HG02885 (cell line): ENCODE data around the gene DLEU7.

ENCODE experiments used
- ATAC-seq: cut with Tn5 transposase; IDR thresholded peaks from one replicate; pipeline ENCODE4 v1.9.1; 2021; ENCODE audit warnings: mild to moderate bottlenecking; ENCODE audit not compliant: unreplicated experiment, poor library complexity

Gene DLEU7

DNA sequence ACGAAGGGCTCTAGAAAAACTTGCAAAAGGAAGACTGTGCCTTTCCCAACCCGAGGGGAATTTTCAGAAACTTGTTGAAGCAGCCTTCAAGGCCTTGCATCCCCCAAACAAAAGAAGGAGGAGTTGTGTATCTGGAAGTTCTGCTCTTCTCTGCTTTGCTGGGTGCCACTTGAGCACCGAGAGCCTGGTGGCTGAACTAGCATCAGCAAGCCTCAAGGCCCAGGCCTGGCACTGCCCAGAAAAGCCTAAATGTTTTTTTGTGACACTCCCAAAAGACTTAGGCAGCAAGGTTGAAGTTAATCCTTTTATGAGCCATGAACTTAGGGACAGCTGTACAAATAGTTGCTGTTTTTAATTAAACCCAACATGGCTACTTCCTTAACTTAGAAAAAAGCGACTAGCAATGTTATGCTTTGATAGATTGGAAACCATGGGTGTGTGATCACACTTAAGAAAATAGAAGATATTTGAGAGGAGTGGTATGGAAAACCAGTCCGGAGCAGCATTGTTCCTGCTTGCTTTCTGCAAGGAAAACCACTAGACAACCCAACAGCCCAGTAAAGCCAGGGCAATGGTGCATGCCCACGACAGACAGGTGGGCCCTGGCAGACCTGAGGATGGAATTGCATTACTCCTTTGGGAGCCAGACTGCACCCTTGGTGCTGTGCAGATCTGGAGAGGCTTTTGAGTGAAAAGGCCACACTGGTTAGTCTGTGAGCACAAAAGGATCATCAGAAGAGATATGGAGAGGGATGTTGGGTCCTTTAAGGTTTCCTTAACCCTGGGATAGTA lies 788 bp upstream of the DLEU7 start:
- ATAC-seq, result no peak

DNA sequence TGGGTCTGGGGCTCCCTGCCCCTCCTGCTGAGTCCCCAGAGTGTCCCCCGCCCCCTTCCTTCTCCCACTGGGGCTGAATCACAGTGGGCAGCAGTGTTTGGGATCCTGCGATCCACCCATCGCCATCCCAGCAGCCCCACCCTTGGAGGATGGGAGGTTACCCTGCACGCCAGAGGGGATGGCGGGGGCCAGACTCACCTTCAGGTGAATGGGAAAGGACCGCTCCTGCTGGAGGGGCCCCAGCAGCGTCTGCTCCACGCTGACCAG lies 569 bp downstream of the DLEU7 start:
- no peak for ATAC-seq

DNA sequence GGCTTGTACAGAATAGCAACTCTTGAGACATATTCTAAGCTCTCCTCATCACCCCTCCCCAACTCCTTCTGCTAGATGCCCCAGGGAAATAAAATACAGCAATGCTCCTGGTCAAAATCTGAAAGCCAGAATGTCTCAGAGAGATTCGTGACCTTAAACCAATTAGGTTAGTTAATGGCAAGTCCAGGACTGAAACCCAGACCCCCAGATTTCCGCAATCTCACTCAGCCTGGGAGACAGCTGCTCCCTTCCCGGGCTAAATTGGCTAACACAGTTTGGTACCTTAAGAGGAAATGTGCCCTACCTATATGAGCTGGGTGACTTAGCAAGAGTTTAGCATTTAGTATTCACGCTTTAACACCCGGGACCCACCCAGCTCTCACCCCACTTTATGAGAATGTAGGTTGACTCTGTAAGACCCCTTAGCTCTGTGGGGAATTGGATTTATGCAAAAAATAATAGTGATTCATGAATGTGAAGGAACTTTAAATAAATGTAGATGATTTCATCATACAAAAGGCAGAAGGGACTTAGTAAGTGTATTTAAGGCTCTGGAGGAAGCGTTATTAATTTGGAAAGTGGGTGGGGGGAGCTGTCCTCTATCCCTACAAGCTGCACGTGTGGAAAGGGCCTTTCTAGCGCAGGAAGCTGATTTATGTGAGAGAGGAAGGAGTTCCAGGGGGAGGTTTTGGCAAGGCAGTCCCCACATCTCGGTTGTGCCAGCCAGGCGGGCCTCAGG lies 1.1 kb downstream of the DLEU7 start:
- ATAC-seq, result no peak

DNA sequence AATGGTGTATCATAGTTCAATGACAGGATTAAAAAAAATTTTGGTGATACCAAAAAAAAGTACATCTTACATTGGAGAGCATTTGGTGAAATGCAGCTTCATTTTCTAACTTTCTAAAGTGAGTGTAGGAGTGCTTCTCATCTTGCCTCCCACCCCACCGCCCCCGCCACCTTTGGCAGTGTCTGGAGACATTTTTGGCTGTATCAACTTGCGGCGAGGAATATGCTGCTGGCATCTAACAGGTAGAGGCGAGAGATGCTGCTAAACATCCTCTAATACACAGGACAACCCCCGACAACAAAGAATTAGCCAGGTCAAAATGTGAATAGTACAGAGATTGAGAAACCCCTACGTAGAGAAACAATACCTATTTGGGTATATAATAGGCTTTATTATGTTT lies 1.7 kb downstream of the DLEU7 start:
- ATAC-seq, result no peak

DNA sequence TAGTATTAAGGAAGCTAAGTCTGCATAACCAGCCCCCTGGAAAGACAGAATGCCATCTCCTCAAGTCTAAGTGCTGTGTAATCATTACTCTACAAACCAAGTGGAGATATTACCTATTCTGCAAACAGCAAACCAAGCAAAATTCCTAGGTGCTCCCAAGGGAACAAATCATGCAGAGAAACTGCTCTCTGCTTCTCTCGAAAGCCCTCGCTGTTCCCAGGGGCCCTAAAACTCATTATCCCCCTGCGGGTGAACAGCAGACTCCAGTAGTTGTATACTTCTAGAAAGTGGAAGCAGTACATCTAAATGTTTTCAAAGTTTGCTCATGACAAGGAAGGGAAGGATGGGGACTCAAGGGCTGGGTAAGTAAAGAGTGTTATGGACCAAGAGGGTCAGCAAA lies 3.2 kb downstream of the DLEU7 start:
- ATAC-seq, result no peak

DNA sequence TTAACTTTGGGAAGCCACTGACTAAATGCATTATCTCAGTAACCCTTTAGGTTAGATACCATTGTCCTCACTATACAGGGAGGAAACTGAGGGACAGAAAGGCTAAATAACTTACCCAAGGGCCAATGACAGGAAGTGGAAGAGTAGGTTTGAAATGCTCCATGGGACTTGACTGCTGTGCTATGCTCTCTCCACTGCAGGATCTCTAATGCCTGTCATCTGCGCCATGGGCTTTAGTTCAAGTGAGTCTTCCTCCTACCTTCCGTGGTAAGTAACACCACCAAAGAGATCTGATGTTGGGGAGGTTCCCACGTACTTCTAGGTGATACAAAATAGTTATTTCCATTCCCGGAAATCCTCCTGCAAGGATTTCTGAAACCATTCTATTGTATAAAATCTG lies 3.7 kb downstream of the DLEU7 start:
- no peak for ATAC-seq

DNA sequence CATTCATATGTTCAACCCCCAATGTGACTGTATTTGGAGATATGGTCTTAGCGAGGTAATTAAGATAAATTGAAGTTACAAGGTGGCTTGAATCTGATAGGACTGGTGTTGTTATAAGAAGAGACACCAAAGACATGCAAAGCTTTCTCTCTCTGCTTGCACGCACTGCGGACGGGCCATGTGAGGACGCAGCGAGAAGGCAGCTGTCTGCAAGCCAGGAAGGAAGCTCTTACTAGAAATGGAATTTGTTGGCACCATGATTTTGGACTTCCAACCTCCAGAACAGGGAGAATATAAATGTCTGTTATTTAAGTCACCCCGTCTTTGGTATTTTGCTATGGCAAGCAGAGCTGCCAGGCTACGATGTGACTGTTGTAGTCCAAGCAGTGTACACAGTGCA lies 4.8 kb downstream of the DLEU7 start:
- no peak for ATAC-seq

DNA sequence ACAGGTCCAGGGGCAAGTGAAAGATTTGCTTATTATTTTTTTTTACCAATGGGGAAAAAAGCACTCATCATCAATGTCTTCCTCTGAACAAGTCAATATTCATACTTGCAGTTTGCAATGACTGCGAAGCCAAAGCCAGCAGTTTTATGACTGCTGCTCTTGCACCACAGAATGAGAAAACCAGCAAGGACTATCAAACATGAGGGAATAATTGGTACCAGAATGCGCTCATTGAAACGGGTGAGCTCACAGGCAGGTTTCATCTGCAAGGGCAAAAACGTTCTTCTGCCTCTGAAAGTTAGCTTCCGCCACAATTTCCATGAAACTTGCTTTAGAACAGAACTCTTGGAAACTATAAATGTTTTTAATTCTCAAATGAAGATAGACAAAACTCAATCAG lies 5.5 kb downstream of the DLEU7 start:
- no peak for ATAC-seq

DNA sequence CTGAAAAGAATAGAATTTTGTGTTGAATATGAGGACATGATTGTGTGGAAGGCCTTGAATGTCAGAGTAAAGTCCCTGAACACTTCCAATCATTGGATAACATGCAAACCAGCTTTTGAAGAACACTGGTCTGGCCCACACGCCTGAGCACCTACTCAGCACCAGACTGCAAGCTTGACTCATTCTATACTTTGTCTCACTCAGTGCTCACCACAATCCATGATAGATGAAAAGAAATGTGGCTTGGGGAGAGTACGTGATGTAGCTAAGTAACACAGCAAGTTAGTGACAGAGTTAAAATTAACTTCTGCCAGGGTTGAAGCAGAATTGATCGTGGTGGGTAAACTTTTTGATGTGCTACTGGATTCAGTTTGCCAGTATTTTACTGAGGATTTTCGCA lies 12.0 kb downstream of the DLEU7 start:
- ATAC-seq, result no peak

DNA sequence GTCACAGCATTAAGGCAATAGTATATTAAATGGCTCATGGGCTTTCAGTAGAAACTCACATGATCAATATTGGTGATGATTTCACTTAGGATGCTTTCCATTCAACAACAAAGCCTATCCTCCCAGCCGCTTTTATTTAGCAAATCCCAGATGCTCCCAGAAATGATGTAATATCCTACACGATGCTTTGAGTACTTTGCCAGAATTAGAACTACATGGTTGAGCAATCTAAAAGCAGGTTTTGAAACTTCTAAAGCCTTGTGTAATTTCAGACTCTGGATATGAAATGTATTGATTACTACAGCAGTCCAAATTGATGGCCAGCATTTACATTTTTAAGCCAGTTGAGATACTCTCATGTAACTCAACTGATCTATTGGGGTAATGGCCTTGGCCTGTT lies 13.6 kb downstream of the DLEU7 start:
- ATAC-seq, result no peak

DNA sequence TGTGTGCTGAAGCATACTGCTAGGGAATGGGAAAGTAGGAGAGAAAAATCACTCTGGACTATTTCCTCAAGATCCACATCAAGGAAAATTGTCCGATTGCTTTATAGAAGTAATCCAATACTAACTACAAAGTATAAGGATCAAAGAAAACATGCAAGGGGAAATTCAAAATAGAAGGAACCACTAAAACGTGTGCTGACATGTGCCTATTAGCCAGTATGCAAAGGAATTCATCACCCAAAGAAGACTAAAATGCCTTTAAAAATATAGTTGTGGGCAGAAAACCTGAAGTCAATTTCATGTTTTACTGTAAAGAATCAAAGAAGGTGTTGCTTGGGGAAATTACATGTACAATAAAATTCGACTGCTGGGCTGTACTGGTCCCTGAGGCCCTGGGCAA lies 14.3 kb downstream of the DLEU7 start:
- no peak for ATAC-seq

DNA sequence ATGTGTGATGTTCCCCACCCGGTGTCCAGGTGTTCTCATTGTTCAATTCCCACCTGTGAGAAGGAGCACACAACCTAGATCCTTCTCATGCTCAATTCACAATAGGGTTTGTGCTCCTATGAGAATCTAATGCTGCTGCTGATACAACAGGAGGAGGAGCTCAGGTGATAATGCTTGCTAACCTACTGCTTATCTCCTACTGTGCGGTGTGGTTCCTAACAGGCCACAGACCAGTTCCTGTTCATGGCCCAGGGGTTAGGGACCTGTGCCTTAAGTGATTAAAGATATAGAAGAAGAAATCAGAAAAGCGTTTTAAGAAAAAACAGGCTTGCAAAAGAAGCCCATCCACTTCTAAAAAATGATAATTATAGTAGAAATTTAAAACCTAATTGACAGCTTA lies 17.5 kb downstream of the DLEU7 start:
- ATAC-seq, result no peak

DNA sequence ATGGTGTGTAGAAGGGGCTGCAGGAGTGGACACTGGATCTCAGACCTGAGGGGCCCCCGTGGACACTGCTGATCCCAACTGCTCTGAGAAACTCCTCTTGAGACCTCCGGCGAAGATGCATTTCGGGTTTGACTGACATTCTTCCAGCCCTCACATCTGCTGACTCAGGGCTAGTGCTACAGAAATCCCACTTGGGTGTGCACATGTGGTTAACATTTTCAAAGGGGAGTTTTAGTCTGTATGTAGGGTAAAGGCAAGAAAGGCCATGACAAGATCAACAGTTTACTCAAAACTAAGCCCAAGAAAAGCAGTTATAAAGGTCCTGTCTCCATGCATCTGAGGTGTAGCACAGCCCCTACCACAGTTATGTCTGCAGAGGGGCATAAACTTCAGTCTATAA lies 31.2 kb downstream of the DLEU7 start:
- no peak for ATAC-seq

DNA sequence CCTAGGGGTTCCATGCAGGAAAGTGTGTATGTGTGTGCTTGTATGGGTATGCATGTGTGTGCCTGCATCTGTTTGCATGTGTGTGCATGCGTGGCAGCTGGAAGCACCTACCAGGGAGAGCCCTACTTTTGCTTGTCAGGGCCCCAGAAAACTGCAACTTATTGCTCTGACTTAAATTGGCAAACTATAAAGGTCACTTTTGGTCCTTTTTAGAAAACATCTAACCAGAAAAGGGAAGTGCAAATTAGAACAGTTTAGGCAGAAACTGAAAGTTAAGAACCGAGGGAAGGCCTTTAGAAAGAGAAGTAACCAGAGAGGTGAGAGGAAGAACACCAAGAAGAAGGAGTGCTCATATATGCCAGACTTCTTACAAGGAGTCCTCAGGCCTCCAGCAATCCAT lies 32.5 kb downstream of the DLEU7 start:
- peak; percentile 97 for ATAC-seq

DNA sequence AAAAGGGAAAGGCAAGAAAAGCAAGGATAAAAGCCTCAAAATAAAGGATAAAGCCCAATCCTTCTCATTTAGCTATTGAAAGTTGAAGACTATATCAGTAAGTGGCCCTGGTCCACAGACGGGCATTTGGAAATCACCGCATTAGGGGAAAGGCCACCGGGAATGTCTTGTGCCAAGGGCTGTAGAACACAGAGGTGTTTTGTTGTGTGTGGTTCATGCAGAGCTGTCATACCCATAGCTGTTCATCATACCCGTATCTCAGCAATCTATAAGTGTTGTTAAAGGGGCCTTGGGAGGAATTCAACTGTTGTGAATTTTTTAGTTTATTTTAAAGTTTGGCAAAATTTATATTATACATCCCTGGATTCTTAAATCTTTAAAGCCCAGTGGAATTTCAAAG lies 33.0 kb downstream of the DLEU7 start:
- ATAC-seq, result no peak

DNA sequence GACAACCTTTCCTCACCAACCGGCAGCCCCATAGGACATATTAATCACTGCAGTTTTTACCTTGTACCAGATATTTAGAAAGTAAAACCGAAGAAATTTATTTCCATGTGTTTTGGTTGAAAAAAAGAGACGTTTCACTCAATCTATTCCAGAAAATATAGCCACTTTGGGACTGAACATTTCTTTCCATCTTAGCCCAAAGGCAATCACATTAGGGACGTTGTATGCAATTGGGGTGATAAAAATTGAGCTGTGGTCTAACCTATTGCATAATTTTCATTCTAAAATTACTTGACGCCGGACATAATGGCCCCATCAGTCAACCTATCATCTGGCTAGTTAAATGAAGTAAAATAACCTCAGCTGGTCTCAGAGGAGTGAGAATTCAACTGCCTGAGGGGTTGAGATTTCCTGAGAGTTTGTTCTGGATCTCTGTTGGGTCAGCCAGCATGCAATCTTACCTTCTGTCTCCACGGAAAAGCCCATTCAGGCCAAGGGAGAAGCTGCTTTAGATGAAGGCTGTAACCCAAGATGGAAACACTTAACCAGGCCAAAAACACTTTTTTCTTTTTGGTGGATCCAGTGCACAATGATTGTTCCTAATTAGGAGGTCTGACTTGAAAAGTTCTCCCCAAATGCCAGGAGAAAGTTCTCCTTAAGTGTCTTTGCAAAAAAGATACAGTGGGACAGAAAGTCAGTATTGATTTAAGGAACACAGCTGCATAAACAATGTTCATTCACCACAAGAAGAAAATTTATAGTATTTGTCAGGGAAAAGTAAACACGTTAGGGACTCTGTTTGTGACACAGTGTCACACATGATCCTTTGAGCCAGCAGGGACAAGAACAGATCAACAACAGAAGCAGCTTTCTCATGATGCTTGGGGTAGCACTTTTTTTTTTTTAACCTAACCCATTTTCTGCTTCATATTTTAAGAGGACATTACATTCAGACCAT lies 34.1 kb downstream of the DLEU7 start:
- no peak for ATAC-seq

DNA sequence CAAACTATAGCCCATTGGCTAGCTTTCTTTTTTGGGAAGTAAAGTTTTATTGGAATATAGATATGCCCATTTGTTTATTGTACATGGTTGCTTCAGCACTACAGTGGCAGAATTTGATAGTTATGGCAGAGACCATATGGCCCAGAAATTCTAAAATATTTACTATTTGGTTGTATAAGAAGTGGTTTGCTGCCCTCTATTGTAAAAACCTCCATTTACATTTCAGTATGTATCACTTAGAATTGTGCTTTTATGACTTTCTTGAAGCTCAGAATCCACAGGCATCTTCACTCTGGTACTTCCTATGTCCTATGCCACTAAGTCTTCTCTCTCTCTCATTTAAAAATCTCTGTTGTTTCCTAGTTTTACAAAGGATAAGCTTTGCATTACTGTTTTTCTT lies 37.7 kb downstream of the DLEU7 start:
- no peak for ATAC-seq

DNA sequence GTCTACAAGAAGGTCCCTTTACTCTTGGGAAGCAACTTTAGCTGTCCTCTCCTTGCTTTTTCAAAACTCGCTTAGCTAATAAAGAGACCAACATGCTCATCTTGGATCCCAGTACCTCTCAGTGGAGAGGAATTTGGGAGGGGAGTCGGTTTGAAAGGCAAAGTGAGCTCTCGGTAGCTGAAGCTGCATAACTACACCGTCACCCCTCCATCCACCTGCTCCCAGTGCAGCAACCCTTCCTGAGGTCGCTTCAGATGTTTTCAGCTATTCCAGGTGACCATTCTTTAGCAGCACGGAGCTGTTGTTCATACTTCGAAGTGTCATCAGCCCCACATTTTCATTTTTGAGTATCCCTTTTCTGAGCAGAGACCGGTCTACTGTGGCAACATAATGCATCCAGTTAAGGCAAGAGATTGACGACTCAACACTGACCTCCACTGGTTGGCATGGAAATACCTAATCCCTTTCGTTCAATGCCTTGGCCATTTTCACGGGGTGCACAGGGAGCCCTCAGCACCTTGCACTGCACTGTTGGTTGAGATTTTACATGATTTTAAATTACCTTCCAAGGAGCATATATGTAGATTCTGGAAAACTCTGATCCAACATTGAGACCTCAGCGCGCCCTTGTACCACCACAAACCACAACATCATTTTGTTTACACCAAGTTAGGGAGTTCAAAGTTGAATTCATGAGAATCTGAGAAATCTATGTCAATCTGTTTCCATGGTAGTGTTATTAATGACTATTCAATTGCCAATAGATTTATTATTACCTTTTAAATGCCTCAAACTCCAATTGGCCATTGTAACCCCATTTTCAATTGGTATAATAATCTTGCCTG lies 42.2 kb downstream of the DLEU7 start:
- peak; percentile 91 for ATAC-seq

DNA sequence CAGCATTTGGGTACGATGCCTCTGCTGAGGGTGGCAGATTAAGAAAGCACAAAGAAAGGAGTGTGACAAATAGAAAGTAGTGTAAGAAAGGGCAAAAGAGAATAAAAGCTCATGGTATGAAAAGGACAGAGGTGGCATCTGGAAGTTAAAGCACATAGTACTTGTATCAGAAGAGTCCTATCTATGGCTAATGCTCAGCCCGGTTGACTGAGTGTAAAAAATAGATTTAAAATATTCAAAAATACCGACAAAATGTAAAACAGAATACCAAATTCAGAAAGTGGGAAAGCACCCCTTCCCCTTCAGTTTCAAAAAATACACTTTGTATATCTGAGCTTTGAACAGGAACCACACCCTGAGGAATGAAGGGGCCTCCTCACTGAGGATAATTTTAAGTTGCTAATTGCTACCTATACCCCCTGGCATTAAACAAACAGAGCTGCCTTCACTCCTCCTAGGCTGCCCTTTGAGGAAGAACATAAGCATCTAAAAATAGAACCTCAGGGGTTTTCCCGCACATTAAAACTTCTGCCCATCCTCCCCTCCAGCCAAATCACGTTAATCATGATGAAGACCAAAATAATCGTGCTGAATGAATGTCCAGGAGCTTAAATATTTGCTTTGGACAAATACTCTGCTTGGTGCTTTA lies 43.3 kb downstream of the DLEU7 start:
- no peak for ATAC-seq

DNA sequence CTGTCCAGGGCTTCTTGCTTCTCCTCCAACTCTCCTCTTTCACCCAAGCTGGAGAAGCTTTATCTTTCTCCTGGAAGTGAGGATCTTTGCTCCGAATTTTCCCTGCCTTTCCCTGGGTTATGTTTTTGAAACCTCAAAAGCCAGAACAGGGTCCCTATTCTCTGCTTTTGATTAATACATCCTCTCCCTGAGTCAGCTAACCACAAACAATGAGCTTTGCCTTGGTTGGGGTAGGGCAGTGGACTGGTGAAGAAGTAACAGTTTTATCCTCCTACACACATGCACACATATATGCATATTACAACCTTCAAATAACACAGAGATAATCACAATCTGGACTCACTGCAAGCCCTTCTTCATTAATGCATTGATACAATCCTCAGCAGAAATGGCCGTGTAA lies 44.6 kb downstream of the DLEU7 start:
- no peak for ATAC-seq
